Measurements from ENCODE around the gene SPAG16.

DNA sequence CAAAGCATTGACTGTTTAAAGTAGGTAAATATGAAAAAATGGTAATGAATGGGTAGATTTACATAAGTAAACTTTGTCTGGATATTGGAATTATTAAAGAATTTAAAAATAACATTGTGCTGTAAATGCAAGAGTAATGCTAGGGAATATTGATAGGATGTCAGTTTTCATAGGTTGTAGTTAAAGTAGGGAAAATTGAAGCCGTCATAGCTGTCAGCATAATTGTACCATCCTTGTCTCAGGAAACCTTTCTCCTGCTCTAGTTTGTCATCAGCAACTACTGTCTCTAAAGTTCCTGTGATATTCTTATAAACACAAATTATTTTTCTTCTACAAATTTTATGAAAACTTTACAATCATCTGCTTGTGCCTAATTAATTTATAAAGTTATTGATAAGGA, 10.1 kb upstream of the SPAG16 start:
- TF ChIP-seq, protein P1, sequence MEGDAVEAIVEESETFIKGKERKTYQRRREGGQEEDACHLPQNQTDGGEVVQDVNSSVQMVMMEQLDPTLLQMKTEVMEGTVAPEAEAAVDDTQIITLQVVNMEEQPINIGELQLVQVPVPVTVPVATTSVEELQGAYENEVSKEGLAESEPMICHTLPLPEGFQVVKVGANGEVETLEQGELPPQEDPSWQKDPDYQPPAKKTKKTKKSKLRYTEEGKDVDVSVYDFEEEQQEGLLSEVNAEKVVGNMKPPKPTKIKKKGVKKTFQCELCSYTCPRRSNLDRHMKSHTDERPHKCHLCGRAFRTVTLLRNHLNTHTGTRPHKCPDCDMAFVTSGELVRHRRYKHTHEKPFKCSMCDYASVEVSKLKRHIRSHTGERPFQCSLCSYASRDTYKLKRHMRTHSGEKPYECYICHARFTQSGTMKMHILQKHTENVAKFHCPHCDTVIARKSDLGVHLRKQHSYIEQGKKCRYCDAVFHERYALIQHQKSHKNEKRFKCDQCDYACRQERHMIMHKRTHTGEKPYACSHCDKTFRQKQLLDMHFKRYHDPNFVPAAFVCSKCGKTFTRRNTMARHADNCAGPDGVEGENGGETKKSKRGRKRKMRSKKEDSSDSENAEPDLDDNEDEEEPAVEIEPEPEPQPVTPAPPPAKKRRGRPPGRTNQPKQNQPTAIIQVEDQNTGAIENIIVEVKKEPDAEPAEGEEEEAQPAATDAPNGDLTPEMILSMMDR (IDR thresholded peaks at IDR 0.05): no peak
- no peak for TF ChIP-seq EZH2 (IDR thresholded peaks at IDR 0.05; ENCODE audit: borderline replicate concordance, insufficient read depth, low read depth, low read length, poor library complexity, severe bottlenecking)

Data from B cell (primary cell).